ENCODE results near the gene STX8. TPM values are rescaled to one million over a fixed set of nuclear protein-coding genes. Genes with fewer than 3 reads are reported as not detected.

Gene STX8
- total RNA-seq, 1 donor from 2014 or later = 54.8 TPM

GRCh38 chr17:9527788-9528187 is 47.8 kb downstream of the STX8 start:
- peaks cover 2% of the 10 kb centered on the region for H3K36me3 Mint-ChIP-seq (ENCODE audit: low read depth, unreplicated experiment)
- Histone ChIP-seq H3K4me1 (ENCODE audit: insufficient read depth, low read length) (no peaks in the 10 kb centered on the region), H2AFZ (ENCODE audit: low read depth, low read length) (no peak overlapping the region), H3K4me2 (ENCODE audit: low read length) (no peak overlapping the region), H3K9me3 (ENCODE audit: insufficient read depth, low read depth, low read length) (no peaks in the 10 kb centered on the region), H3K27me3 (ENCODE audit: insufficient read depth, low read length) (no peaks in the 10 kb centered on the region), H3K27ac (ENCODE audit: low read depth, low read length) (no peak overlapping the region), H3K9ac (ENCODE audit: low read length) (no peak overlapping the region), H3K4me3 (ENCODE audit: insufficient read depth, low read depth, low read length) (no peak overlapping the region), H4K20me1 (ENCODE audit: insufficient read depth, low read length) (no peaks in the 10 kb centered on the region), H3K79me2 (ENCODE audit: insufficient read depth, low read length) (no peaks in the 10 kb centered on the region), H3K36me3 (ENCODE audit: insufficient read depth, low read length) (no peaks in the 10 kb centered on the region)
- peaks cover 6% of the 10 kb centered on the region for H3K4me1 Mint-ChIP-seq (ENCODE audit: low read depth, unreplicated experiment)
- no peak overlapping the region for H3K27ac Mint-ChIP-seq (ENCODE audit: unreplicated experiment)
- FAIRE-seq (no peak), DNase-seq (ENCODE audit: low read depth) (no peak)
- no peaks in the 10 kb centered on the region for H3K9me3 Mint-ChIP-seq (ENCODE audit: unreplicated experiment)
- no peak overlapping the region for H3K4me3 Mint-ChIP-seq (ENCODE audit: unreplicated experiment)
- H3K27me3 Mint-ChIP-seq (ENCODE audit: low read depth, unreplicated experiment) = no peaks in the 10 kb centered on the region
- TF ChIP-seq, protein P1, sequence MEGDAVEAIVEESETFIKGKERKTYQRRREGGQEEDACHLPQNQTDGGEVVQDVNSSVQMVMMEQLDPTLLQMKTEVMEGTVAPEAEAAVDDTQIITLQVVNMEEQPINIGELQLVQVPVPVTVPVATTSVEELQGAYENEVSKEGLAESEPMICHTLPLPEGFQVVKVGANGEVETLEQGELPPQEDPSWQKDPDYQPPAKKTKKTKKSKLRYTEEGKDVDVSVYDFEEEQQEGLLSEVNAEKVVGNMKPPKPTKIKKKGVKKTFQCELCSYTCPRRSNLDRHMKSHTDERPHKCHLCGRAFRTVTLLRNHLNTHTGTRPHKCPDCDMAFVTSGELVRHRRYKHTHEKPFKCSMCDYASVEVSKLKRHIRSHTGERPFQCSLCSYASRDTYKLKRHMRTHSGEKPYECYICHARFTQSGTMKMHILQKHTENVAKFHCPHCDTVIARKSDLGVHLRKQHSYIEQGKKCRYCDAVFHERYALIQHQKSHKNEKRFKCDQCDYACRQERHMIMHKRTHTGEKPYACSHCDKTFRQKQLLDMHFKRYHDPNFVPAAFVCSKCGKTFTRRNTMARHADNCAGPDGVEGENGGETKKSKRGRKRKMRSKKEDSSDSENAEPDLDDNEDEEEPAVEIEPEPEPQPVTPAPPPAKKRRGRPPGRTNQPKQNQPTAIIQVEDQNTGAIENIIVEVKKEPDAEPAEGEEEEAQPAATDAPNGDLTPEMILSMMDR (IDR thresholded peaks at IDR 0.05; ENCODE audit: insufficient read depth, low read depth, low read length) = no peak
- no peak for TF ChIP-seq EZH2 (IDR thresholded peaks at IDR 0.05; ENCODE audit: insufficient read depth, low read length)

- Mint-ChIP-seq H3K4me1 (ENCODE audit: low read depth, unreplicated experiment) (peaks cover 26% of the 10 kb centered on the region), H3K36me3 (ENCODE audit: low read depth, unreplicated experiment) (peaks cover 2% of the 10 kb centered on the region), H3K27ac (ENCODE audit: unreplicated experiment) (no peak overlapping the region), H3K27me3 (ENCODE audit: low read depth, unreplicated experiment) (no peaks in the 10 kb centered on the region), H3K4me3 (ENCODE audit: unreplicated experiment) (no peak overlapping the region), H3K9me3 (ENCODE audit: unreplicated experiment) (no peaks in the 10 kb centered on the region)
- FAIRE-seq (no peak), DNase-seq (ENCODE audit: low read depth) (peak; percentile 39)
- Histone ChIP-seq H3K27ac (ENCODE audit: low read depth, low read length) (no peak overlapping the region), H3K4me3 (ENCODE audit: insufficient read depth, low read depth, low read length) (no peak overlapping the region), H4K20me1 (ENCODE audit: insufficient read depth, low read length) (no peaks in the 10 kb centered on the region), H3K79me2 (ENCODE audit: insufficient read depth, low read length) (no peaks in the 10 kb centered on the region), H3K9me3 (ENCODE audit: insufficient read depth, low read depth, low read length) (no peaks in the 10 kb centered on the region), H3K27me3 (ENCODE audit: insufficient read depth, low read length) (no peaks in the 10 kb centered on the region), H3K36me3 (ENCODE audit: insufficient read depth, low read length) (no peaks in the 10 kb centered on the region), H3K4me1 (ENCODE audit: insufficient read depth, low read length) (peaks cover 8% of the 10 kb centered on the region), H3K9ac (ENCODE audit: low read length) (no peak overlapping the region), H2AFZ (ENCODE audit: low read depth, low read length) (no peak overlapping the region), H3K4me2 (ENCODE audit: low read length) (no peak overlapping the region)
- no peak for TF ChIP-seq EZH2 (IDR thresholded peaks at IDR 0.05; ENCODE audit: insufficient read depth, low read length)
- TF ChIP-seq, protein P1 (IDR thresholded peaks at IDR 0.05; ENCODE audit: insufficient read depth, low read depth, low read length) = peak; percentile 67
These were observed 53.5 kb downstream of the STX8 start for GRCh38 chr17:9522074-9522473.

GRCh38 chr17:9521062-9521461 is 54.6 kb downstream of the STX8 start:
- Histone ChIP-seq H4K20me1 (ENCODE audit: insufficient read depth, low read length) (no peaks in the 10 kb centered on the region), H3K9me3 (ENCODE audit: insufficient read depth, low read depth, low read length) (no peaks in the 10 kb centered on the region), H3K9ac (ENCODE audit: low read length) (peak overlapping the region; percentile 12), H3K79me2 (ENCODE audit: insufficient read depth, low read length) (no peaks in the 10 kb centered on the region), H3K36me3 (ENCODE audit: insufficient read depth, low read length) (no peaks in the 10 kb centered on the region), H3K27ac (ENCODE audit: low read depth, low read length) (no peak overlapping the region), H3K27me3 (ENCODE audit: insufficient read depth, low read length) (no peaks in the 10 kb centered on the region), H3K4me1 (ENCODE audit: insufficient read depth, low read length) (peaks cover 8% of the 10 kb centered on the region), H2AFZ (ENCODE audit: low read depth, low read length) (no peak overlapping the region), H3K4me3 (ENCODE audit: insufficient read depth, low read depth, low read length) (no peak overlapping the region), H3K4me2 (ENCODE audit: low read length) (no peak overlapping the region)
- Mint-ChIP-seq H3K4me3 (ENCODE audit: unreplicated experiment) (no peak overlapping the region), H3K27me3 (ENCODE audit: low read depth, unreplicated experiment) (no peaks in the 10 kb centered on the region), H3K27ac (ENCODE audit: unreplicated experiment) (peak overlapping the region; percentile 16), H3K4me1 (ENCODE audit: low read depth, unreplicated experiment) (peaks cover 26% of the 10 kb centered on the region), H3K36me3 (ENCODE audit: low read depth, unreplicated experiment) (peaks cover 2% of the 10 kb centered on the region), H3K9me3 (ENCODE audit: unreplicated experiment) (no peaks in the 10 kb centered on the region)
- no peak for TF ChIP-seq EZH2 (IDR thresholded peaks at IDR 0.05; ENCODE audit: insufficient read depth, low read length)
- TF ChIP-seq, protein P1 (IDR thresholded peaks at IDR 0.05; ENCODE audit: insufficient read depth, low read depth, low read length) = no peak
- DNase-seq (ENCODE audit: low read depth) = no peak
- no peak for FAIRE-seq

Data from astrocyte (in vitro differentiated cells and primary cell).